Measurements from ENCODE around the gene PTGDR2. TPM values are rescaled to one million over a fixed set of nuclear protein-coding genes. Genes with fewer than 3 reads are reported as not detected.
A peak's percentile ranks its signal among the peaks of the same experiment; 100 is the strongest.

PTGDR2 gene
- total RNA-seq, 2 experiments from 2014 or later, result 0.19 TPM; not detected in 1

DNA sequence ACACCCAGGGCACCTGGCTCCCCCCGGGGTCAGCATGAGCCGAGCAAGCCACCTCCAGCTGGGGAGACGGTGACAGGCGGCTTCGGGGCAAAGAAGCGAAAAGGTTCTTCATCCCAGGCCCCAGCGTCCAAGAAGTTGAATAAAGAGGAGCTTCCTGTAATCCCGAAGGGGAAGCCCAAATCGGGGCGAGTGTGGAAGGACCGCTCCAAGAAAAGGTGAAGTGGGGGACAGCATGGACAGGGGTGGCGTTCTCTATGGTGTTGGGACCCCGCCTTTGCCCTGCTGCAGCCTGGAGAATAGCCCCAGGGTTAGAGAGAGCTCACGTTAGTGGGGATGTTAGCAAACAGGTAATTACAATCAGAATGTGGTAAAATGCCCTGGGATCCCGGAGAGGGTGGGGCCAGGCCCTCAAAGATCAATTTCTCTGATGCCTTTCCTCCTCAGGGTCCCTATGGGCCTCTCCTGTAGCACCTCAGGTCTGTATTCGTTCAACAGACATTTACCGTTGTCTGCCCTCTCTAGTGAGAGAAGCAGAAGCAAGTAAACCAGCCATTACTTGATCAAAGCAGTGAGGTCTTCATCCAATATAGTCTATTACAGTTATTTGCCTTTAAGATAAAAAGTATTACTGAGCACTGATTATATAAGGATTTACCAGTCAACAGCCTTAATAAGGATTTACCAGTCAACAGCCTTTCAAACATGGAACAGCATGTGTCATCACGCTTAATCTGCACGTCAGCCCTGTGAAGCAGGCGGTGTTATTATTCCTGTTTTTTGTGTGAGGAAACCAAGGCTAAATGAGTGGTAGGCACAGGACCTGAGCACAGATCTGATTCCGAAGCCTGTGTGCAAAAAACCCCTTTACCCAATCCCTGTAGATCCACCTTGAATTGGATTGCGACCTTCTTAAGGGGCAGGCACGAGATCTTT lies 12.8 kb downstream of the PTGDR2 start:
- Histone ChIP-seq H3K36me3 (ENCODE audit: insufficient read depth, low read length) (peaks cover 36% of the 10 kb centered on the region), H2AFZ (ENCODE audit: low read length) (peak overlapping the region; percentile 84; the same call in 1 of the 2 replicates), H3K4me2 (ENCODE audit: low read length) (peak overlapping the region; percentile 98), H3K27ac (ENCODE audit: low read depth, low read length, poor library complexity, severe bottlenecking) (peak overlapping the region; percentile 29), H3K9me2 (ENCODE audit: insufficient read depth, low read length) (no peaks in the 10 kb centered on the region), H3K4me3 (ENCODE audit: low read depth, low read length, poor library complexity, severe bottlenecking) (peak overlapping the region; percentile 81), H3K4me1 (ENCODE audit: insufficient read depth, low read length, poor library complexity, severe bottlenecking) (peaks cover 23% of the 10 kb centered on the region), H4K20me1 (ENCODE audit: insufficient read depth, low read length) (peaks cover 16% of the 10 kb centered on the region), H3K9me3 (ENCODE audit: low read length) (no peaks in the 10 kb centered on the region), H3K79me2 (ENCODE audit: insufficient read depth, low read depth, low read length) (peaks cover 54% of the 10 kb centered on the region)
- ChIA-PET POLR2A (interaction anchor here (0.5 to 2.0 kb wide), 8 partner anchors 23 to 347 kb away, joined by 3 to 5 read pairs (median 3); partner anchors contain the start of gene TMEM109), CTCF (ENCODE audit: unreplicated experiment) (interaction anchor here (0.6 to 1.2 kb wide), 3 partner anchors 13 to 72 kb away, joined by 3 read pairs; partner anchors contain the start of gene TMEM109)
- TF ChIP-seq, protein P1, sequence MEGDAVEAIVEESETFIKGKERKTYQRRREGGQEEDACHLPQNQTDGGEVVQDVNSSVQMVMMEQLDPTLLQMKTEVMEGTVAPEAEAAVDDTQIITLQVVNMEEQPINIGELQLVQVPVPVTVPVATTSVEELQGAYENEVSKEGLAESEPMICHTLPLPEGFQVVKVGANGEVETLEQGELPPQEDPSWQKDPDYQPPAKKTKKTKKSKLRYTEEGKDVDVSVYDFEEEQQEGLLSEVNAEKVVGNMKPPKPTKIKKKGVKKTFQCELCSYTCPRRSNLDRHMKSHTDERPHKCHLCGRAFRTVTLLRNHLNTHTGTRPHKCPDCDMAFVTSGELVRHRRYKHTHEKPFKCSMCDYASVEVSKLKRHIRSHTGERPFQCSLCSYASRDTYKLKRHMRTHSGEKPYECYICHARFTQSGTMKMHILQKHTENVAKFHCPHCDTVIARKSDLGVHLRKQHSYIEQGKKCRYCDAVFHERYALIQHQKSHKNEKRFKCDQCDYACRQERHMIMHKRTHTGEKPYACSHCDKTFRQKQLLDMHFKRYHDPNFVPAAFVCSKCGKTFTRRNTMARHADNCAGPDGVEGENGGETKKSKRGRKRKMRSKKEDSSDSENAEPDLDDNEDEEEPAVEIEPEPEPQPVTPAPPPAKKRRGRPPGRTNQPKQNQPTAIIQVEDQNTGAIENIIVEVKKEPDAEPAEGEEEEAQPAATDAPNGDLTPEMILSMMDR (conservative IDR thresholded peaks at IDR 0.05; ENCODE audit: low read length), result no peak
- no peak for TF ChIP-seq EZH2phosphoT487 (IDR thresholded peaks at IDR 0.05; ENCODE audit: borderline replicate concordance, low read depth, low read length)
- no TSS peak for BruUV-seq (replicated peaks)
- intact Hi-C loops (cut with micrococcal nuclease; ENCODE audit: unreplicated experiment), result loop anchor here (1.0 kb wide), 1 partner anchor 63 kb away; the partner anchor contains the start of gene PRPF19
- DNase-seq (ENCODE audit: low spot score), result no peak

DNA sequence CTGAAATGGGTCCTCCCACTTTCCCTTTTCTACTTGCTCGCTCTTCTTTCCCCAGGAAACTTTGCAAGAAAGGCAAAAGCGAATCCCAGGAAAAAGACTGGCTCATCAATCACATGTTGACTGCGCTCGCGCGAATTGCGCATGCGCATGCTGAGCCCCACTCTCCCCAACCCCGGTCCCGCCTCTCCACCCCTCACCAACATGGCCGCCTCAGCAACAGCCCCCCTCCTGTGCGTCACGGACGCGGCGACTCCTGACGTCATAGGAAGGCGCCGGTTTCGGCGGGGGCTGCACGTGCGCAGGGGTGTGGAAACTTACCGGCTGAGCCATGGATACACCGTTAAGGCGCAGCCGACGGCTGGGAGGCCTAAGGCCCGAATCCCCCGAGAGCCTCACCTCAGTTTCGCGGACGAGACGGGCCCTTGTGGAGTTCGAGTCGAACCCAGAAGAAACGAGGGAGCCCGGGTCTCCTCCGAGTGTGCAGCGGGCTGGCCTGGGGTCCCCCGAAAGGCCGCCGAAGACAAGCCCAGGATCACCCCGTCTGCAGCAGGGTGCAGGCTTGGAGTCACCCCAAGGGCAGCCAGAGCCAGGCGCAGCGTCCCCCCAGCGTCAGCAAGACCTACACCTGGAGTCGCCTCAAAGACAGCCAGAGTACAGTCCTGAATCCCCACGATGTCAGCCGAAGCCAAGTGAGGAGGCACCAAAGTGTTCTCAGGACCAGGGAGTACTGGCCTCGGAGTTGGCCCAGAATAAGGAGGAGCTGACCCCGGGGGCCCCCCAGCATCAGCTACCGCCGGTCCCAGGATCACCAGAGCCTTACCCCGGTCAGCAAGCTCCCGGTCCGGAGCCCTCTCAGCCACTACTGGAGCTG lies 13.7 kb downstream of the PTGDR2 start, which contains the start of gene CCDC86:
CCDC86 (plus strand) TSS at position 317 of the 871 bp plus-strand sequence; CDS start at position 329, 12 bp downstream.
- Histone ChIP-seq H3K79me2 (ENCODE audit: insufficient read depth, low read depth, low read length) (peaks cover 52% of the 10 kb centered on the region), H3K9me3 (ENCODE audit: low read length) (no peaks in the 10 kb centered on the region), H3K4me3 (ENCODE audit: low read depth, low read length, poor library complexity, severe bottlenecking) (peak within 1 kb of the TSS; percentile 81), H3K9me2 (ENCODE audit: insufficient read depth, low read length) (no peaks in the 10 kb centered on the region), H3K27ac (ENCODE audit: low read depth, low read length, poor library complexity, severe bottlenecking) (peak within 1 kb of the TSS; percentile 29), H2AFZ (ENCODE audit: low read length) (peak within 1 kb of the TSS; percentile 84), H3K36me3 (ENCODE audit: insufficient read depth, low read length) (peaks cover 29% of the 10 kb centered on the region), H4K20me1 (ENCODE audit: insufficient read depth, low read length) (peaks cover 16% of the 10 kb centered on the region), H3K4me1 (ENCODE audit: insufficient read depth, low read length, poor library complexity, severe bottlenecking) (peaks cover 23% of the 10 kb centered on the region), H3K4me2 (ENCODE audit: low read length) (peak within 1 kb of the TSS; percentile 98)
- intact Hi-C loops (cut with micrococcal nuclease; ENCODE audit: unreplicated experiment), result loop anchor here (1.0 kb wide), 1 partner anchor 64 kb away; the partner anchor contains the start of gene PRPF19
- TSS peak; percentile 78 for BruUV-seq (replicated peaks)
- TF ChIP-seq EZH2phosphoT487 (IDR thresholded peaks at IDR 0.05; ENCODE audit: borderline replicate concordance, low read depth, low read length), result no peak
- TF ChIP-seq, protein P1 (conservative IDR thresholded peaks at IDR 0.05; ENCODE audit: low read length), result no peak
- ChIA-PET CTCF (ENCODE audit: unreplicated experiment) (interaction anchor here (0.6 to 0.8 kb wide), 2 partner anchors 14 to 73 kb away, joined by 3 read pairs; no protein-coding TSS in a partner anchor), POLR2A (interaction anchor here (0.5 to 2.0 kb wide), 6 partner anchors 24 to 348 kb away, joined by 3 to 5 read pairs (median 3); no protein-coding TSS in a partner anchor)
- peak; percentile 93 for DNase-seq (ENCODE audit: low spot score)
